Osteoblast (primary cell): Measurements from ENCODE around the gene SMC1B. TPM values are rescaled to one million over a fixed set of nuclear protein-coding genes. Genes with fewer than 3 reads are reported as not detected.

Experiments
- DNase-seq: peaks from one replicate; pipeline ENCODE4 v3.0.0; 2011; ENCODE audit warnings: low spot score, mixed read lengths; ENCODE audit not compliant: insufficient read length; ENCODE audit errors: missing footprints
- H2AFZ ChIP-seq: 2 replicates; pipeline ENCODE4 v1.6.0; 2011; ENCODE audit warnings: mild to moderate bottlenecking, low read length
- H3K27ac ChIP-seq: 2 replicates; pipeline ENCODE4 v1.5.1; 2011; ENCODE audit warnings: mild to moderate bottlenecking, low read depth, low read length, moderate library complexity
- H3K27me3 ChIP-seq: 2 replicates; pipeline ENCODE4 v1.6.0; 2012; ENCODE audit warnings: mild to moderate bottlenecking, control low read depth, inconsistent platforms, low read length, moderate library complexity; ENCODE audit not compliant: insufficient read depth
- H3K36me3 ChIP-seq: 2 replicates; pipeline ENCODE4 v1.5.1; 2011; ENCODE audit warnings: mild to moderate bottlenecking, low read length, control low read depth, moderate library complexity; ENCODE audit not compliant: insufficient read depth
- H3K4me1 ChIP-seq: 2 replicates; pipeline ENCODE4 v1.5.1; 2011; ENCODE audit warnings: mild to moderate bottlenecking, low read length, control low read depth, moderate library complexity; ENCODE audit not compliant: insufficient read depth
- H3K4me2 ChIP-seq: 2 replicates; pipeline ENCODE4 v1.6.0; 2011; ENCODE audit warnings: mild to moderate bottlenecking, low read length; ENCODE audit not compliant: insufficient read depth
- H3K4me3 ChIP-seq: fragments of 200-600 bp; sonication (generic); 3 replicates; pipeline ENCODE4 v1.5.1; 2012; ENCODE audit warnings: mild to moderate bottlenecking, low read length, inconsistent platforms; ENCODE audit not compliant: insufficient read depth
- H3K79me2 ChIP-seq: 2 replicates; pipeline ENCODE4 v1.6.0; 2012; ENCODE audit warnings: mild to moderate bottlenecking, low read length, control low read depth, inconsistent platforms; ENCODE audit not compliant: insufficient read depth
- H3K9me3 ChIP-seq: 2 replicates; pipeline ENCODE4 v1.5.1; 2011; ENCODE audit warnings: low read depth, low read length, control low read depth
- H4K20me1 ChIP-seq: 2 replicates; pipeline ENCODE4 v1.6.0; 2012; ENCODE audit warnings: mild to moderate bottlenecking, low read length, control low read depth; ENCODE audit not compliant: insufficient read depth
- total RNA-seq: library from RNA; depleted of rRNA; stranded (reverse); fragments of >200 nt; gene quantifications from 2 replicates; pipeline ENCODE4 v1.2.3, GENCODE V29; 2012
- TF ChIP-seq, protein P1 (sequence below): IDR thresholded peaks from 2 replicates; pipeline ENCODE4 v1.5.1; 2011; ENCODE audit warnings: mild to moderate bottlenecking, low read depth, low read length, moderate library complexity; ENCODE audit errors: extremely low read depth

SMC1B gene
- total RNA-seq, 1 donor, result not detected

DNA sequence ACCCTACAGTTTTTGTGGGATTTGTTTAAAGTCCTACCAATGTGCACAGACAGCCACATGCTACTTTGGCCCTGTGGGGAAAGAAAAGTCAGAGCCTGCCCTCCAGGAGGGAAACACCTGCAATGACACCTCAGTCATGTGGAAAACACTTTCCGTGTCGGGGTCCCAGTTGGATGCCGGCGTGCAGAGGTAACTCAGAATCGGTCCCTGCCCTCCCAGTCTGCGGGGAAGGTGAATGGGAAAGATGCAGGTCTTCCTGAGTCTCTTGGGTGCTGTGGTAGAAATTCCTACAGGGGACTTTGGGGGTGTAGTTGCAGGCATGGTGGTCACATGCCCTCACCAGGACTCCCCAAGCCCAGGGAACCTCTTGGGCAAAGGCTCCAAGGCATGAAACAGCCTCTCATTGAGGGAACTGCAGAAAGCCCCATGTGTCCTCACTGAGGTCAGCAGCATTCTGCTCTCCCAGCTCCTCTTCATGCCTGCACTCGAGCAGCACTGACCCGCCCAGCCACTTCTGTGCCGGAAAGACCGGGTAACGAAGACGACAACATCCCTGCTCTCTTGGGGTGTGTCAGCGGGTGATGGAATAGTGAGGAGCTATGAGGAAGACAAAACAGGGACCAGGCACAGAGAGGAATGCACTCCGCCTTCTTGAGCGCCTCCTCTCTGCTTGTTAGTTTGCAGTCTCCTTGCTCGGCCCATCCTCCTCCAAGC lies 4.8 kb upstream of the SMC1B start:
- no peaks in the 10 kb centered on the region for H4K20me1 ChIP-seq
- no peaks in the 10 kb centered on the region for H3K9me3 ChIP-seq
- peaks cover 2% of the 10 kb centered on the region for H3K4me1 ChIP-seq
- no peak for DNase-seq
- H3K27me3 ChIP-seq, result no peaks in the 10 kb centered on the region
- no peak overlapping the region for H3K4me2 ChIP-seq
- no peak overlapping the region for H3K27ac ChIP-seq
- H3K79me2 ChIP-seq, result no peaks in the 10 kb centered on the region
- peaks cover 4% of the 10 kb centered on the region for H3K36me3 ChIP-seq
- H2AFZ ChIP-seq, result no peak overlapping the region
- H3K4me3 ChIP-seq, result no peak overlapping the region
- TF ChIP-seq, protein P1, sequence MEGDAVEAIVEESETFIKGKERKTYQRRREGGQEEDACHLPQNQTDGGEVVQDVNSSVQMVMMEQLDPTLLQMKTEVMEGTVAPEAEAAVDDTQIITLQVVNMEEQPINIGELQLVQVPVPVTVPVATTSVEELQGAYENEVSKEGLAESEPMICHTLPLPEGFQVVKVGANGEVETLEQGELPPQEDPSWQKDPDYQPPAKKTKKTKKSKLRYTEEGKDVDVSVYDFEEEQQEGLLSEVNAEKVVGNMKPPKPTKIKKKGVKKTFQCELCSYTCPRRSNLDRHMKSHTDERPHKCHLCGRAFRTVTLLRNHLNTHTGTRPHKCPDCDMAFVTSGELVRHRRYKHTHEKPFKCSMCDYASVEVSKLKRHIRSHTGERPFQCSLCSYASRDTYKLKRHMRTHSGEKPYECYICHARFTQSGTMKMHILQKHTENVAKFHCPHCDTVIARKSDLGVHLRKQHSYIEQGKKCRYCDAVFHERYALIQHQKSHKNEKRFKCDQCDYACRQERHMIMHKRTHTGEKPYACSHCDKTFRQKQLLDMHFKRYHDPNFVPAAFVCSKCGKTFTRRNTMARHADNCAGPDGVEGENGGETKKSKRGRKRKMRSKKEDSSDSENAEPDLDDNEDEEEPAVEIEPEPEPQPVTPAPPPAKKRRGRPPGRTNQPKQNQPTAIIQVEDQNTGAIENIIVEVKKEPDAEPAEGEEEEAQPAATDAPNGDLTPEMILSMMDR, result no peak

DNA sequence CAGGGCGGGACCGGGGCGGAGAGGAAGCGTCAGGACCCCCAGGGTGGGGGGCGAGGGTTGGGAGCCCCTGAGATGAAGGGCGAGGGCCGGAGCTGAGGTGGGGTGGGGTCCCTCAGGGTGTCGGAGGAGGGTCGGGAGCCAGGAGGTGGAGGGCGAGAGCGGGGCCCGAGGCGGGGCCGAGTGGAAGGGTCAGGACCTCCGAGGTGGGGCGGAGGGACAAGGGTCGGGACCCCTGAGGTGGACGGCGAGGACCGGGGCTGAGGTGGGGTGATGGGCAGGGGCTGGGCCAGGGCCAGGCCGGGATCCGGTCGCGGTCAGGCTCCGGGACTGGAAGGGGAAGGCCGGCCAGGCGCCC lies 409 bp downstream of the SMC1B start:
- Histone ChIP-seq H3K27me3 (no peaks in the 10 kb centered on the region), H3K79me2 (no peaks in the 10 kb centered on the region), H2AFZ (peak overlapping the region; percentile 97), H3K4me1 (peaks cover 5% of the 10 kb centered on the region), H3K4me3 (peak overlapping the region; percentile 84), H3K4me2 (peak overlapping the region; percentile 84), H3K36me3 (no peaks in the 10 kb centered on the region), H4K20me1 (no peaks in the 10 kb centered on the region), H3K9me3 (no peaks in the 10 kb centered on the region), H3K27ac (no peak overlapping the region)
- TF ChIP-seq, protein P1, result no peak
- DNase-seq, result no peak

DNA sequence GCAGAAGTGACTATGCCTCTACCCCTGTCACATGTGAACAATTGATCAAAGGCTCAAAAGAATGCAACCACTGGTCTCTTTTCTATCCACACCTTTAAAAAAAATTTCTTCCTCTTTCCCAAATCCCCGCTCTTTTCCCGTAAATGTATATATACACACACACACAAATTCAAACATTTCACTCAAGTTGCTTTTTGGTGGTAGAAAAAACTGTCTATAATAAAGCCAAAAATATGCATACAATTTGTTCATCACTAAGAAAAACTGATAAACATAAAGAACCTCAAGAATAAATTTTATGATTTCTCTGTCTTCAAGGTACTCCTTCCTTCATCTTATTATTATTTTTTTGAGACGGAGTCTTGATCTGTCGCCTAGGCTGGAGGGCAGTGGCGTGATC lies 5.6 kb downstream of the SMC1B start:
- no peak for DNase-seq
- Histone ChIP-seq H2AFZ (no peak overlapping the region), H3K9me3 (no peaks in the 10 kb centered on the region), H3K4me2 (no peak overlapping the region), H3K79me2 (no peaks in the 10 kb centered on the region), H3K4me1 (no peaks in the 10 kb centered on the region), H3K27ac (no peak overlapping the region), H3K36me3 (no peaks in the 10 kb centered on the region), H3K4me3 (no peak overlapping the region), H3K27me3 (peaks cover 3% of the 10 kb centered on the region), H4K20me1 (no peaks in the 10 kb centered on the region)
- TF ChIP-seq, protein P1, result no peak

DNA sequence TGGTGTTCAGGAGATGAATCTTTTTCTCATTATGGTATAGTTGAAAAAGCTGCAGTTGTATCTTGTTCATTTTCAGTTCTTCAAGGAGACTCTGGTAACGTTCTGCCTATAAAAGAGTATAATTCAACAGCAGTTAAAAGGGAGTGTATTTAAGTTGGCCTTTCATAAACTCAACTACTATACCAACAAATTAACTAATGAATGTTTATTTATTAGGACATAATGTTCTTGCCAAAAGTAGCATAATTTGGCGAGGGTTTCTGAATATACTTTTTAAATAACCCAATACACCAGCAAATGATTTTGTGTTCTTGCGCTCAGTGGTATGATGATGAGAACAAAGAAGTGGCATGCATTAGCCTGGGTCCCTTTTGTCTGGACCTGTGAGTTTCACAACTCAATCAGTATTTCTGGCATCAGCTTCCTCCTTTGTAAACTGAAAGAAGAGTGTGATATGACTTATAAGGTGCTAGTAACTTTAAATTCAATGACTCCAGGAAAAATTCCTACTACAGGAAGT lies 10.9 kb downstream of the SMC1B start:
- no peak overlapping the region for H3K4me2 ChIP-seq
- H3K4me3 ChIP-seq, result no peak overlapping the region
- TF ChIP-seq, protein P1, result no peak
- H2AFZ ChIP-seq, result no peak overlapping the region
- no peak for DNase-seq
- no peak overlapping the region for H3K27ac ChIP-seq
- no peaks in the 10 kb centered on the region for H3K79me2 ChIP-seq
- no peaks in the 10 kb centered on the region for H3K4me1 ChIP-seq
- peaks cover 18% of the 10 kb centered on the region for H3K27me3 ChIP-seq
- no peaks in the 10 kb centered on the region for H3K9me3 ChIP-seq
- no peaks in the 10 kb centered on the region for H3K36me3 ChIP-seq
- H4K20me1 ChIP-seq, result no peaks in the 10 kb centered on the region
